HG02852 (cell line): ENCODE results near the gene IFRD2.
"Not testable (repeated sequence)": the region's sequence is repeated elsewhere in the genome, so short reads cannot be mapped to it uniquely, and the experiment has no call there.

Source experiments
- ATAC-seq: cut with Tn5 transposase; IDR thresholded peaks from one replicate; pipeline ENCODE4 v1.9.1; 2021; ENCODE audit warnings: mild to moderate bottlenecking, moderate library complexity; ENCODE audit not compliant: unreplicated experiment

Gene IFRD2

GRCh38 chr3:50268703-50269451 is 23.4 kb downstream of the IFRD2 start, which contains the start of gene SEMA3B:
SEMA3B (plus strand) TSS chr3:50269147; CDS start chr3:50269241, 94 bp downstream.
- no peak for ATAC-seq

- no peak for ATAC-seq
Measured at GRCh38 chr3:50268276-50268675, 24.0 kb downstream of the IFRD2 start.

- no peak for ATAC-seq
Measured at GRCh38 chr3:50267280-50267913, 24.8 kb downstream of the IFRD2 start.

GRCh38 chr3:50266836-50267235 is 25.4 kb downstream of the IFRD2 start:
- ATAC-seq, result no peak

GRCh38 chr3:50266017-50266416 is 26.2 kb downstream of the IFRD2 start:
- ATAC-seq, result no peak

- ATAC-seq, result no peak
Measured at GRCh38 chr3:50265571-50265970, 26.7 kb downstream of the IFRD2 start.

- no peak for ATAC-seq
Measured at GRCh38 chr3:50264964-50265485, 27.2 kb downstream of the IFRD2 start.

GRCh38 chr3:50264383-50264963 is 27.8 kb downstream of the IFRD2 start:
- no peak for ATAC-seq

- no peak for ATAC-seq
Measured at GRCh38 chr3:50263478-50264382, 28.5 kb downstream of the IFRD2 start.

GRCh38 chr3:50262778-50263177 is 29.5 kb downstream of the IFRD2 start:
- ATAC-seq, result no peak

GRCh38 chr3:50262200-50262599 is 30.0 kb downstream of the IFRD2 start:
- ATAC-seq, result not testable (repeated sequence)

- no peak for ATAC-seq
Measured at GRCh38 chr3:50261505-50261904, 30.7 kb downstream of the IFRD2 start.

- no peak for ATAC-seq
Measured at GRCh38 chr3:50260942-50261441, 31.2 kb downstream of the IFRD2 start.

GRCh38 chr3:50260027-50260941 is 31.9 kb downstream of the IFRD2 start:
- ATAC-seq, result peak; percentile 84

GRCh38 chr3:50259432-50260026 is 32.7 kb downstream of the IFRD2 start:
- peak; percentile 14 for ATAC-seq

- ATAC-seq, result no peak
Measured at GRCh38 chr3:50258979-50259378, 33.2 kb downstream of the IFRD2 start.

- no peak for ATAC-seq
Measured at GRCh38 chr3:50258029-50258680, 34.1 kb downstream of the IFRD2 start.
